Measurements from ENCODE around the gene RAB11FIP3.
"Not testable (repeated sequence)": the region's sequence is repeated elsewhere in the genome, so short reads cannot be mapped to it uniquely, and the experiment has no call there.

Gene RAB11FIP3, protein sequence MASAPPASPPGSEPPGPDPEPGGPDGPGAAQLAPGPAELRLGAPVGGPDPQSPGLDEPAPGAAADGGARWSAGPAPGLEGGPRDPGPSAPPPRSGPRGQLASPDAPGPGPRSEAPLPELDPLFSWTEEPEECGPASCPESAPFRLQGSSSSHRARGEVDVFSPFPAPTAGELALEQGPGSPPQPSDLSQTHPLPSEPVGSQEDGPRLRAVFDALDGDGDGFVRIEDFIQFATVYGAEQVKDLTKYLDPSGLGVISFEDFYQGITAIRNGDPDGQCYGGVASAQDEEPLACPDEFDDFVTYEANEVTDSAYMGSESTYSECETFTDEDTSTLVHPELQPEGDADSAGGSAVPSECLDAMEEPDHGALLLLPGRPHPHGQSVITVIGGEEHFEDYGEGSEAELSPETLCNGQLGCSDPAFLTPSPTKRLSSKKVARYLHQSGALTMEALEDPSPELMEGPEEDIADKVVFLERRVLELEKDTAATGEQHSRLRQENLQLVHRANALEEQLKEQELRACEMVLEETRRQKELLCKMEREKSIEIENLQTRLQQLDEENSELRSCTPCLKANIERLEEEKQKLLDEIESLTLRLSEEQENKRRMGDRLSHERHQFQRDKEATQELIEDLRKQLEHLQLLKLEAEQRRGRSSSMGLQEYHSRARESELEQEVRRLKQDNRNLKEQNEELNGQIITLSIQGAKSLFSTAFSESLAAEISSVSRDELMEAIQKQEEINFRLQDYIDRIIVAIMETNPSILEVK

GRCh38 chr16:425082-425718 is at the start of gene RAB11FIP3:
TSS of gene RAB11FIP3 (plus strand) at chr16:425649. CDS start at chr16:426007, 358 bp downstream.
- Histone ChIP-seq H3K79me2 (ENCODE audit: control insufficient read depth, insufficient read depth, low read length, unreplicated experiment) (peaks cover 37% of the 10 kb centered on the region), H3K4me1 (ENCODE audit: control insufficient read depth, insufficient read depth, low read length, unreplicated experiment) (peaks cover 30% of the 10 kb centered on the region), H3K27me3 (ENCODE audit: insufficient read depth, low read length) (no peaks in the 10 kb centered on the region), H3K4me3 (ENCODE audit: low read depth, low read length) (peak within 1 kb of the TSS; percentile 91), H3K27ac (ENCODE audit: low read depth, low read length) (peak within 1 kb of the TSS; percentile 90), H2AFZ (ENCODE audit: low read length, unreplicated experiment) (peak within 1 kb of the TSS; percentile 92), H3K36me3 (ENCODE audit: insufficient read depth, low read length) (no peaks in the 10 kb centered on the region)

- Histone ChIP-seq H3K4me3 (ENCODE audit: low read depth, low read length) (no peak overlapping the region), H2AFZ (ENCODE audit: low read length, unreplicated experiment) (no peak overlapping the region), H3K36me3 (ENCODE audit: insufficient read depth, low read length) (no peaks in the 10 kb centered on the region; the same call in 1 of the 2 replicates), H3K4me1 (ENCODE audit: control insufficient read depth, insufficient read depth, low read length, unreplicated experiment) (no peaks in the 10 kb centered on the region), H3K27ac (ENCODE audit: low read depth, low read length) (no peak overlapping the region), H3K27me3 (ENCODE audit: insufficient read depth, low read length) (no peaks in the 10 kb centered on the region), H3K79me2 (ENCODE audit: control insufficient read depth, insufficient read depth, low read length, unreplicated experiment) (peaks cover 12% of the 10 kb centered on the region)
These were observed 49.3 kb upstream of the RAB11FIP3 start for GRCh38 chr16:375927-376816.

DNA sequence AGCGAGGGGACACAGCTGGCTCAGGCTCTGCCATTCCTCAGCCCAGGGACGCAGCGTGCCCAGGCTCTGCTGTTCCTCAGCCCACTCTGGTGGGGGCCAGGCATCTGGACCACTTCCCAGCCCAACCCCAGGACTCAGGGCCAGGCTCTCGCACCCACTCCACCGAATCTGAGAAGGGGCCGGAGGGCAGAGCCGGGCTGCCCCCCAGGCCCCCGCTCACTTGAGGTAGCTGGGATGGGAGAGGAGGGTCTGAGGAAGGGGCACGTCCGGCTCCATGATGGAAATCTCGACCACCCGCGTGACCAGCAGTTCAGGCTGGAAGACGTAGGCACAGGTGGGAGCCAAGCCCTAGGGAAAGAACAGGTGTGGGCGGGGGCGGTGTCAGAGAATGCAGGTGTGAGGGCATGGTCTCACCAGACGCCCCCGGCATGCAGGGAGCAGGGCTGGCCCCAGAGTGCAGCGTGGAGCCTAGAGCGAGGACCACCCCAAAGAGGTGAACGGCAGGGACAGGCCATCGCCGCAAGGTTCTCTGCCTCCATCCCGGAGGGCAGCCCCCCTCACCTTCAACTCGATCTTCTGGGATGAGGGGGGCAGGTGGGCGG is 48.5 kb upstream of the RAB11FIP3 start:
- no peaks in the 10 kb centered on the region; the same call in 1 of the 2 replicates for H3K36me3 ChIP-seq (ENCODE audit: insufficient read depth, low read length)
- no peak overlapping the region for H2AFZ ChIP-seq (ENCODE audit: low read length, unreplicated experiment)
- H3K4me1 ChIP-seq (ENCODE audit: control insufficient read depth, insufficient read depth, low read length, unreplicated experiment): no peaks in the 10 kb centered on the region
- H3K4me3 ChIP-seq (ENCODE audit: low read depth, low read length): no peak overlapping the region
- H3K27me3 ChIP-seq (ENCODE audit: insufficient read depth, low read length): no peaks in the 10 kb centered on the region
- no peak overlapping the region for H3K27ac ChIP-seq (ENCODE audit: low read depth, low read length)
- H3K79me2 ChIP-seq (ENCODE audit: control insufficient read depth, insufficient read depth, low read length, unreplicated experiment): peaks cover 16% of the 10 kb centered on the region

GRCh38 chr16:377419-377951 is 48.0 kb upstream of the RAB11FIP3 start:
- Histone ChIP-seq H3K4me3 (ENCODE audit: low read depth, low read length) (no peak overlapping the region), H3K36me3 (ENCODE audit: insufficient read depth, low read length) (no peaks in the 10 kb centered on the region), H3K4me1 (ENCODE audit: control insufficient read depth, insufficient read depth, low read length, unreplicated experiment) (no peaks in the 10 kb centered on the region), H3K27ac (ENCODE audit: low read depth, low read length) (no peak overlapping the region), H3K79me2 (ENCODE audit: control insufficient read depth, insufficient read depth, low read length, unreplicated experiment) (peaks cover 16% of the 10 kb centered on the region), H3K27me3 (ENCODE audit: insufficient read depth, low read length) (no peaks in the 10 kb centered on the region), H2AFZ (ENCODE audit: low read length, unreplicated experiment) (no peak overlapping the region)

DNA sequence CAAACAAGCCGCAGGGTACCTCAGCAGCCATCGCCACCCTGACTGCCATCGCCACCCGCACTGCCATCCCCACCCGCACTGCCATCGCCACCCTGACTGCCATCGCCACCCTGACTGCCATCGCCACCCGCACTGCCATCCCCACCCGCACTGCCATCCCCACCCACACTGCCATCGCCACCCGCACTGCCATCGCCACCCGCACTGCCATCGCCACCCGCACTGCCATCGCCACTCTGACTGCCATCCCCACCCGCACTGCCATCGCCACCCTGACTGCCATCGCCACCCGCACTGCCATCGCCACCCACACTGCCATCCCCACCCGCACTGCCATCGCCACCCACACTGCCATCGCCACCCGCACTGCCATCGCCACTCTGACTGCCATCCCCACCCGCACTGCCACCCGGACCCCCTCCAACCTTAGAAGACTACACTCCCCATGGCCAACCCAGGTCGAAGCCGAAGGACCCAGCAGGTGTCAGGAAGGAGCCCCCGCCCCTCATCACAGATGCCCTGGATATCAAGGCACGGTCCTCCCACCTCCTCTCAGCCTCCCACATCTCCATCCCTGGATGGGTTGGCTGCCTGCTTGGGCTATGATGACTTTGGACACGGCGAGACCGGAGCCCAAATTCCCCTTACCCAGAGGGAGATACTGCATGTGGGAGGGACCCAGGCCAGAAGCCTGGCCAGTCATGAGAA is 47.2 kb upstream of the RAB11FIP3 start:
- peaks cover 16% of the 10 kb centered on the region for H3K79me2 ChIP-seq (ENCODE audit: control insufficient read depth, insufficient read depth, low read length, unreplicated experiment)
- not testable (repeated sequence) for H3K36me3 ChIP-seq (ENCODE audit: insufficient read depth, low read length); H3K4me3 ChIP-seq (ENCODE audit: low read depth, low read length); H3K27me3 ChIP-seq (ENCODE audit: insufficient read depth, low read length); H2AFZ ChIP-seq (ENCODE audit: low read length, unreplicated experiment); H3K4me1 ChIP-seq (ENCODE audit: control insufficient read depth, insufficient read depth, low read length, unreplicated experiment); H3K27ac ChIP-seq (ENCODE audit: low read depth, low read length)

GRCh38 chr16:378821-379182 is 46.6 kb upstream of the RAB11FIP3 start:
- Histone ChIP-seq H3K4me1 (ENCODE audit: control insufficient read depth, insufficient read depth, low read length, unreplicated experiment) (no peaks in the 10 kb centered on the region), H3K27me3 (ENCODE audit: insufficient read depth, low read length) (no peaks in the 10 kb centered on the region), H2AFZ (ENCODE audit: low read length, unreplicated experiment) (no peak overlapping the region), H3K79me2 (ENCODE audit: control insufficient read depth, insufficient read depth, low read length, unreplicated experiment) (peaks cover 16% of the 10 kb centered on the region), H3K27ac (ENCODE audit: low read depth, low read length) (no peak overlapping the region), H3K4me3 (ENCODE audit: low read depth, low read length) (no peak overlapping the region), H3K36me3 (ENCODE audit: insufficient read depth, low read length) (no peaks in the 10 kb centered on the region)

GRCh38 chr16:379183-379960 is 46.1 kb upstream of the RAB11FIP3 start:
- H3K4me3 ChIP-seq (ENCODE audit: low read depth, low read length): no peak overlapping the region
- H3K4me1 ChIP-seq (ENCODE audit: control insufficient read depth, insufficient read depth, low read length, unreplicated experiment): no peaks in the 10 kb centered on the region
- H3K27ac ChIP-seq (ENCODE audit: low read depth, low read length): no peak overlapping the region

DNA sequence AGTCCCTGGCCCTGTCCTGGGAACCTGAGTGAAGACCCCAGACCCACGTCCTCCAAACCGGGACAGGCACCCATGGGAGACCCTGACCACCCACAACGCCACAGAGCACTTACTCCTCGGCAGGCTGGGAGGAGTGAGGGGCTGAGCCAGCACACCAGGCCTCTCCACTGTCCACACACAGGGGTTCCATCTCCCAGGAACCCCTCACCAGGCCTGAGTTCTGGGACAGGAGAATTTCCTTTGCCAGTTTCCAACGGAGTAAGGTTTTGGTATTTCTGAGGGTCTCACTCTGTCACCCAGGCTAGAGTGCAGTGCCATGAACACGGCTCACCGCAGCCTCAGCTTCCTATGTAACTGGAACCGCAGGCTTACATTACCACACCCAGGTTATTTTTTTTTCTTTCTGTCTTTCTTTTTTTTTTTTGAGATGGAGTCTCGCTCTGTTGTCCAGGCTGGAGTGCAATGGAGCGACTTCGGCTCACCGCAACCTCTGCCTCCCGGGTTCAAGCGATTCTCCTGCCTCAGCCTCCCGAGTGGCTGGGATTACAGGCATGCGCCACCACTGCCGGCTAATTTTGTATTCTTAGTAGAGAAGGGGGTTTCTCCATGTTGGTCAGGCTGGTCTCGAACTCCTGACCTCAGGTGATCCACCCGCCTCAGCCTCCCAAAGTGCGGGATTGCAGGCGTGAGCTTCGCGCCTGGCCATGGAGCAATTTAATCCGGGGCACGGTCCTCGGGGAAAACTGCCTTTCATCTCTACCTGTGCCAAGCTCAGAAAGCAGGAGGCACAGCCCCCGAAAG is 45.3 kb upstream of the RAB11FIP3 start:
- H3K4me1 ChIP-seq (ENCODE audit: control insufficient read depth, insufficient read depth, low read length, unreplicated experiment): no peaks in the 10 kb centered on the region
- H3K79me2 ChIP-seq (ENCODE audit: control insufficient read depth, insufficient read depth, low read length, unreplicated experiment): peaks cover 16% of the 10 kb centered on the region
- H2AFZ ChIP-seq (ENCODE audit: low read length, unreplicated experiment): no peak overlapping the region
- no peaks in the 10 kb centered on the region for H3K36me3 ChIP-seq (ENCODE audit: insufficient read depth, low read length)
- no peak overlapping the region for H3K27ac ChIP-seq (ENCODE audit: low read depth, low read length)
- H3K4me3 ChIP-seq (ENCODE audit: low read depth, low read length): peak overlapping the region; percentile 92
- no peaks in the 10 kb centered on the region for H3K27me3 ChIP-seq (ENCODE audit: insufficient read depth, low read length)

More at GRCh38 chr16:379183-379960, 46.1 kb upstream of the RAB11FIP3 start:
- Histone ChIP-seq H3K36me3 (ENCODE audit: insufficient read depth, low read length) (no peaks in the 10 kb centered on the region), H3K27me3 (ENCODE audit: insufficient read depth, low read length) (no peaks in the 10 kb centered on the region), H3K79me2 (ENCODE audit: control insufficient read depth, insufficient read depth, low read length, unreplicated experiment) (peaks cover 16% of the 10 kb centered on the region), H2AFZ (ENCODE audit: low read length, unreplicated experiment) (no peak overlapping the region)
